ENCODE results near the gene PDZD8. TPM values are rescaled to one million over a fixed set of nuclear protein-coding genes. Genes with fewer than 3 reads are reported as not detected.
"Not testable (repeated sequence)": the region's sequence is repeated elsewhere in the genome, so short reads cannot be mapped to it uniquely, and the experiment has no call there.

Gene PDZD8
- polyA plus RNA-seq, 1 donor: 10.7 TPM

DNA sequence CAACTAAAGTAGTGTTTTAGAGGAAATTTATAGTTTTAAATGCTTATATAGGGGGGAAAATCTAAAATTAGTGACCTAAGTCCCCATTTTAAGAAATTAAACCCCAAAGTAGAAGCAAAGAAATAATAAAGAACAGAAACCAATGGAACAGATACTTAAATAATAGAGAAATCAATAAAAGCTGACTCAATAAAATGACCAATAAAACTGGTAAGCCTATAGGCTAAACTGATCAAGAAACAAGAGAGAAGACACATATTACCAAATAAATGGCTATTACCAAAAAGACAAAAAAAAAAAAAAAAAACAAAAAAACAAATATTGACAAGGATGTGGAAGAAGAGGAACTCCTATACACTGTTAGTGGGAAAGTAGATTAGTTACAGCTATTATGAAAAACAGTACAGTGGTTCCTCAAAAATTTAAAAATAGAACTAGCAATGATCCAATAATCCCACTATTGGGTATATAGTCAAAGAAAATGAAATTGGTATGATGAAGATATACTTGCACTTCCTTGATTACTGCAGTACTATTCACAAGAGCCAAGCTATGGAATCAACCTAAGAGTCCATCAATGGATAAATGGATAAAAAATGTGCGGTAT is 81.1 kb downstream of the PDZD8 start:
- no peak for DNase-seq (ENCODE audit: low read depth)

DNA sequence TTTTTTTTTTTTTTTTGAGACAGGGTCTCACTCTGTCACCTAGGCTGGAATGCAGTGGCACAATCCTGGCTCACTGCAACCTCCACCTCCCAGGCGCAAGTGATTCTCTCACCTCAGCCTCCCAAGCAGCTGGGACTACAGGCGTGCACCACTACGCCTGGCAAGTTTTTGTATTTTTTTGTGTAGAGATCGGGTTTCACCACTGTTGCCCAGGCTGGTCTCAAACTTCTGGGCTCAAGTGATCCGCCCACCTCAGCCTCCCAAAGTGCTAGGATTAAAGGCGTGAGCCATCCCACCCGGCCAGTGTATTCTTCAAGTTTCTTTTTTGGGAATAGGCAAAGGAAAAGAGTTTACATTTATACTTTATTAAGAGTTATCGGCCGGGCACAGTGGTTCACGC is 84.4 kb downstream of the PDZD8 start:
- DNase-seq (ENCODE audit: low read depth): not testable (repeated sequence)

DNA sequence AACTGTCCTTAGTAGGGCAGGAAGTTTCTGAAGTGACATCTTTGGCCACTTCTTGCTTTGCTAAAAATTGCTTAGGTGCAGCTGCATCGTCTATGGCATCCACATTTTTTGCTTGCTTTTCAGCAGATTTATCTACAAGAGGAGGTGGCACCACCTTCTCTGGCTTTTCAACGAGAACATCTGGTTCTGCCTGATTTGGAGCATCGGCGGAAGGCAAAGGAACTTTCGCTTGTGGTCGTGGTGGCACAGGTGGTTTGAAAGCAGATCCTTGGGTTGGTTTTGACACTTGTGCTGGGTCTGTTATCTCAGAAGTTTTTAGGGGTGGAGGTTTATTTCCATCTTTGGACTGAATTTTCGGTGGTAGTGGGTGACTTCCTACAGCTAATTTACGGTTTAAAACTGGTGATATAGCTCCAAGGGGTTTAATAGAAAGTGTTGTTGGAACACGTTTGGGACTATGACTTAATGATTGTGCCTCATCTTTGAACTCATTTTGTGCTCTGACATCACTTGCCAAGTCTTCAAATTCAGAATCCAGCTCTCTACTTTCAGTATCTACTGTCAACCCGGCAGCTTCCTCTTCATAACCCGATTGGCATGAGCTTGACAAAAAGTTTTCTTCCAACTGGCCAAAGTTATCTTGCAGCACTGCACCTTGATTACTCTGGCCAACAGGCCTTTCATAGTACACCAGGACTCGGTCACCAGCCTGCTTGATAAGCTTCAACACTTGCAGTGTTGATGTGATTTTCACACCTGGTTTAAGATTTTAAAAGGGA is 90.3 kb downstream of the PDZD8 start:
- no peak for DNase-seq (ENCODE audit: low read depth)

DNA sequence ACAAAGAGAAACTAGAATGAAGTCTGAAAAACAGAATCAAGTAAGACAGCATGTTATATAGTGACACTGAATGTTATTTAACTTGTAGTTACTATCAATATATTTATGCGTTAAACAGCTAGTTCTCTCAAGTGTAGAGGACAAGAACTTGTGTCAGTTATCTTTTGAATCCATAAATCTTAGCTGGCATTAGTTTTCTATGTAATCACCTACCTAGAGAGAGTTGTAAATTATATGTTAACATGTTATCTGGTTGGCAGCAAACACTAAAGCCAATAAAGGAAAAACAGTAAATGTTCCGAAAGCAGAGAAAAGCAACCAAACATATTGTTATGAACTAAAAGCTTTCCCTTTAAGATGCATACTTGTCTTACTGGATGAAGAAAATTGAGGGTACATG is 97.6 kb downstream of the PDZD8 start:
- DNase-seq (ENCODE audit: low read depth): no peak

DNA sequence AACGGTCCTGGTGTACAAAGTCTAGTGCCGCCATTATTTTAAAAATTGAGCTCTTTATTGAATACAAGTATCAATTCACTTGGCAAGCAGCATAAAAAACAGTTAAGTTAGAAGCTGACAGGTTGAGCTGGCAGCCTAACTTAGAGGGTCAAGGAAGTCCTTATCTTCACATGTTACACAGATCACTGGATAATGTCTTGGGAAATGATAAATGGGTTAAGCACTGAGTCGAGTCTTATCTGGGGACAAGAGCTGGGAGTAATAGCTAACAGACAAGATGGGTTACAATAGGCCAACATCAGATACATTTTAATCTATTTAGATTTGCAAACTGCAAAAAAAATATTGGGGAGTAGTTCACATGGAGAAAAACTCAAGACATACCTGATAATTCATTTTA is 100.1 kb downstream of the PDZD8 start:
- DNase-seq (ENCODE audit: low read depth): no peak

DNA sequence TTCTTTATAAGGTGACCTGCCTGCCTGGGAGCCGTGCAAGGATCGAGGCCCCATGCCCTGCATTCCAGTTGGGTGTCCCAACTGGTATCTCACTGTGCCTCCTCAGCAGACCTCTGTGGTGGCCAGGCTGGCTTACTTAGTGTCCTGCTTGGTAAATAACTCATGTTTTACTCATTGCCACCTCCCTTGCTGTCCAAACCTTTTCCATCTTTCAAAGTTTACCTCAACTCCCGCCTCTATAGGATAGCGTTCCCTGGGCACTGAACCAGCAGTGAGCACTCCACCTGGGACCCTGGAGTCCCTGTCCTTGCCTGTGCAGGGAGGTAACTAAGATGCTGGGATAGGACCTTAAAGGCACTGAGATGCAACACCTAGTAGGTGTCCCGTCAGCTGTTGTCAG is 100.7 kb downstream of the PDZD8 start:
- DNase-seq (ENCODE audit: low read depth): no peak

DNA sequence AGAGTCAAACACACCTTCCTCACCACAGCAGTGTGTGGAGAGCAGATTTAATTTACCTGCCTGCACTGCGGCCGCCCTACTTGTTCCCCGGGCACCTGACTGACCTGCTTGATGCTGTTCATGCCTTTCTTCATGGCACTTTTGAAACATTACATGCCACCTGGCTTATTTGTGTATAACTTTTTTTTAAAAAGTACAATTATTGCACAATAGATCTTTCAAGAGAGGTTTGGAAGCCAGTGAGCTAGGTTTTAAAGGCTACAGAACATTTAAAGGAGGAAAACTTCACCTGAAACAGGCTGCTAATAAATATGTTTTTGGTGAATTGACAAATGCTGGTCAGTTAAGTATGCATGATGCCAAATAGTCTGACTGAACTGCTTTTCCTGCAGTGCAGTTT is 101.3 kb downstream of the PDZD8 start:
- no peak for DNase-seq (ENCODE audit: low read depth)

DNA sequence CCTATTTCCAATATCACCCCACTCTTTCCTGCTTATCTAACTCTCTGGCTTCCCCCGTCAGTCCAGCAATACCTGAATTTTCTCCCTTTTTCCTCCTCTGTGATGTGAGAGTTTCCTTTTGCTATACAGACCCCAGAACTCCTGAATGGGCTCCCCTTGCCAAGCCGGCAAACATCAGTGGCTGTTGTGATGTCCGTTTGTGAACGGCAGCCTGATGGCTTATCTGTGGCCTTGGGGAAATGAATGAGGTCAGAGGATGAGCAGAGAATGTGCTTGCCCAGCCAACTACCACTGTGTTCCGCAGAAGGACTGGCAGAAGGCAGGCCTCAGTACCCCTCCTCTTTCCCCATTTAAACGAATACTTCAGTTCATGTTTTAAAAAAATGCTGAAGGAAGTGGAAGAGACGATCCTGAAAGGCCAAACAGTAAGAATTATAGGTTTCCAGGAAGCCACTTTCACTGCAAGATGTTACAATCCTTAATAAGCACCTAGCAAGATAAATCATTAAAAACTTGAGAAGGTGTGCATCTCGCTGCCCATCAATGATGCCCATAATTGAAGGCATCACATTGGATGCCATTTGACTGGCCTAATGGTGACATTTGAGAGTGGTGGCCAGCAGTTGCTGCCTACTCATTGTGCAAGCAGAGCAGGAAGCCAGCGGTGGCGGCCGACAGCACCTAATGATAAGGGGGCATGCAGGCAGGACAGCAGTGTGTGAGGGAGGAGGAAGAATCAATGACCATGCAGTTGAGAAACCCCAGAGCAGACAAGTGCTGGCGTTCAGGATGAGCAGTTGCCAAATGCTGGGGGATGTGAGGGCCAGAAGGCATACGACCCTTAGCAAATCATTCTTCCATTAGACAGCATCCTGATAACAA is 102.8 kb downstream of the PDZD8 start:
- DNase-seq (ENCODE audit: low read depth): no peak

DNA sequence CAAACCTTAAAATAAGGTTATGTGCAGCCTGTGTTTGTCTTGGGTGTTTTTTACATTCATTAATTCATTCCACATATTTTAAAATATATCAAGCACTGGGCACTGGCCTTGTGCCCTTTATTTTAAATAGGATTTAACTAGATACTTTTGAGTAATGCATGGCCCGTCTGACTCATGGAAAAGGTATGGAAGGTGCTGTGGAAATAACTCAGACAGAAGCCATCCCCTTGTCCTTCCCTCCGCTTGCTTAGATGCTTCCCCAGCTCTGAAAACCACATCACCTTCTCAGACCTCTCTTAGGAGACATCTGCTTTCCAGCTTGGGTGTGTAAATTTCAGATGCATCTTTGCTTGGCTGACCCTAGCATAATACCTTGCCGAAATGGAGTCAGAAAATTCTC is 103.8 kb downstream of the PDZD8 start:
- no peak for DNase-seq (ENCODE audit: low read depth)

DNA sequence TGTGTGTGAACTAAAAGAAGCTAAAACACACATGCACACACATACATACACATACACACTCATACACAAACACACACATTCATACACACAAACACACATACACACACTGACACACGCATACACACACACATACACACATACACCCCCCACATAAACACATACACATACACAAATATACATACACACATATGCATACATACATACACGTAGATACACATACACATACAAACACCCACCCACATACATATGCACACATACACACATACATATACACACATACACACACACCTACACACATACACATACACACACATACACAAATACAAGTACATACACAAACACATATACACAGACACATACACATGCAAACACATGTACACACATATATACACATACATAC is 106.3 kb downstream of the PDZD8 start:
- DNase-seq (ENCODE audit: low read depth): no peak

DNA sequence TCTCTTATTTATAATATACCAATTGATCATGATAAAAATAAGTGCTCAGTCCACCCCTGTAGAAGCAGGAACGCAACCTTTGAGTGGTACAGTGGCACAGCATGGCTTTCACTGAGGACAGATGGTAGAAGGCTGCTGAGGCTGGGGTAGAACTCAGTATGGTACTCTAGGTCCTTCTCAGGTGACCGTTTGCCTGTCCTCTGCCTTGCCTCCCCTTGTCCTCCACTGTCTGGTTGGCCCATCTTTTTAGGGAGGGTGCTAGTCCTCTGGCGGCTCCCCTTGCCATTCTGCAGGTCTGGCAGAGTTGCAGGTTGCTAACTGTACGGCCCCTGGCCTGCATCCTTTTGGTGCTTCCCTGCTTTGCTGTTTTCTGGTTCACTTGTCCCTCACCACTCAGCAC is 107.0 kb downstream of the PDZD8 start:
- no peak for DNase-seq (ENCODE audit: low read depth)

DNA sequence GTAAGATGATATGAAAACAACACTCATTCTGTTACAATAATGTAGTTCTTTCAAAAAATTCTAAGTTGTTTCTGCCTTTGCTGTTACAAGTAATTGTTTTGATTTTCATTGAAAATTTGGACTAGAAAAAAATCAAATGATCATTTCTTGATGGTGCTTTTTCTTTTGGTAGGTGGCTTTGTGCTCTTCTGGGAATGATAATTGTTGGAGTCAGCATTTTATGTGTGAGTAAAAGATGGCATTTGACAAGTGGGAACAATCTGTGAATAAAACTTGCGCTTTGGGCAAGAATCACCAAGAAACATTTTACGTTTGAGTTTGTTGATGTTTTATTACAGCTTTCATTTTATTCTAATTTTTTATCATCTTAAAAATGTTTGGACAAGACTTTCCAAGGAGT is 108.4 kb downstream of the PDZD8 start:
- DNase-seq (ENCODE audit: low read depth): no peak

DNA sequence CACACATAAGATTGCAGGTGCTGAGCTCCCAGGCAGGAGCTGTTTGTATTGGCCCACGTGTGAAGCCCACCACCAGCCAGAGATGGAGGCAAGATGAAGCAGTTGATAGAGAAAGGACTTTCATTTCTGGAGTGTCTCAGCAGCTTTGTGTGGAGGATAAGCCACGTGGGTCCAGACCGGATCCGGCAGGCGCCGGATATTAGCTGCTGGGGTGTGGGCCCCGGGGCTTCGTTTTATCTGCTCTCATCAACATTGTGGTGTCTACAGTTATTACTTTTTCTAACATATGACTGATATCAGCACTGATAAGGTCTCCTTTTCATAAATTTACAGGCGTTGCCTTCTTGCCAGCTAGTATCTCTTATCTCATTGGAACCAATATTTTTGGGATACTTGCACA is 108.8 kb downstream of the PDZD8 start:
- DNase-seq (ENCODE audit: low read depth): no peak

DNA sequence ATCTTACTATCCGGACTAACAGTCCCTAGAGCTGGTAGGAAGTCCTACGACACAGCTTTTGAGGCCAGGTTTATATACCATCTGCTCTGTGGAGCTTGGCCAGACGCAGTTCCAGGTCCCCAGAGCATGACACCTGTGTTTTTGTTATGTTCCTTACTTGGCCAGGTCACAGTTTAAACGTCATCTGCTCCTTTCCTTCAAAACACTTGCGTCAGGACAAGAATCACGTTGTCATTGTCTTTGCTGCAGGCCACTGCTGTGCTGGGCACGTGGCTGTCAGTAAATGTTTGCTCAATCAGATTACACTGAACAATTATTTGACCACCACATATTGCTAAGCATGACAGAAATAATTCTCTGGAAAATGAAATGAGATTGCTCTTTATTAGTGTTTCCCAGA is 110.5 kb downstream of the PDZD8 start:
- no peak for DNase-seq (ENCODE audit: low read depth)

DNA sequence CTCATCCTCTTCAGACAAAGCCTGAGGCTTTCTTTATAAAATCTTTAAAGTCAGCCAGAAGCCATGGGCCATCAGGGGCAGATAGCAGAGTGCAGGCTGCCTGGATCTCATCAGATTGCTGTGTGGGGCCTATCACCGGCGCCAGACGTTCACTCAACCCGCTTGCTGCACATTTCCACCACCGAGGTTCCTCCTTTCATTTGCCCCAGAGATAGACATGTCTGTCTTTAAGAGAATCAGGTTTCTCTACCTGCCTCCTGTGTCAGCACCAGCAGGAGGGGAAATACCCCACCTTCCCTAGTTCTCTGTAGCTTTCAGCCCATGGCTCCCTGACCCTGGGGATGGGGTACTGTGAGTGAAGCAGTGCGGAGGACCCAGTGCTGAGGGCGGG is 112.3 kb downstream of the PDZD8 start:
- no peak for DNase-seq (ENCODE audit: low read depth)

DNA sequence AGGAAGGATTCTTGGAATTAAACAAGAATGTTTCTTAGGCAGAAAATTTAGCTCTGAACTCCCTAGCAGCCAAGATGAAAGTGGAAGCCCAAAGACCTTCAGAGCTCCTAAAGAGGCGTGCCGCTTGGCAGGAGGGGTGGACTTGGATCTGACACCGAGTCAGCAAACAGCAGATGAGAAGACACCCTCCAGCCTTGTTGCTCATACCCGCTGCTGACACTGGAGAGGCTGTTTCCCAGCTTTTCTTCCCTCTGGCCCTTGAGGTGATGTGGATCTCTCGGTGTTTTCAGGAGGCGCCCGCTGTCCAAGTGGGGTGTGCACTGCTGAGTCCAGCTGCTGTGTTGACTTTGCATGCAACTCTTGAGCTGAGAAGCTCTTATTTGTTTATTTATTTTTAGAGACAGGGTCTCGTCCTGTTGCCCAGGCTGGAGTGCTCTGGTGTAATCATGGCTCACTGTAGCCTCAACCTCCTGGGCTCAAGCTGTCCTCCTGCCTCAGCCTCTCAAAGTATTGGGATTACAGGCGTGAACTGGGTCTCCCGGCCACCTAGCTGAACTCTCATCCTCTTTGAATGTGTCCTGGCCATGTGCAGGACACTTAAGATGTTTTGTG is 112.8 kb downstream of the PDZD8 start:
- DNase-seq (ENCODE audit: low read depth): no peak

DNA sequence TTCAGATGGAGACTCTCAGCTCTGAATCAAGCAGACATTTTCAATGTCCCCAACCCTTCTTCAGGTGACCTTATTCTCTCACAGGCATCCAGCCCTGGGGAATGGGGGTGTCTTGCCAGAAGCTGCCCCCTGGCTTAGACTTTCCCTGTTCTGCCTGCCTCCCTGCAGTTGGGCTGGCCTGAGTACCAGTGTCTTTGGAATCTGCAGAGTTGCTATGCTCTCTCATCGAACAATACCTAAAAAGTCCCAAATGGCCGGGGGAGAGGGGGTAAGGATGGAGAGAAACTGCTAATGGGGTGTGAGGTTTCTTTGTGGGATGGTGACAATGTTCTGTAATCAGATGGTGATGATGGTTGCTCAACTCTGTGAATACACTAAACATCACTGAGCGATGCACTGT is 113.7 kb downstream of the PDZD8 start:
- DNase-seq (ENCODE audit: low read depth): no peak

DNA sequence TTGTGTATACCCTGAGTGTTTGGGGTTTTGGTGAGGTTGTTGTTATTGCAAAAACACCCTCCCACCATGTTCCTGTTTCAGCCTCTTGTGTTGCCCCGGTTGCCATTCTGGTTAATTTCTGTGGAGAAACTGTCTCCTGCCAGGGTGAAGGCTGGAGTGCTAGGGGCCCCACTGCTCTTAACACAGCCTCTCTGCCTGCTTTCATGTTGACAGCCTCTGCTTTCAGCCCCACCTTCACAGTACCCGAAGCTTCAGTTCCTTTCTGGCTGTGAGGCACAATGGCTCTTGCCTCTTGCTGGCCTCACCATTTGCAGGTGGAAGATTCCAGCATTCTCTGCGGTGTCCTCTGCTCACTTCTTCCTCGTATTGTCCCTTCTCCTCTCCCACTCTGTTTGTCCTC is 115.2 kb downstream of the PDZD8 start:
- DNase-seq (ENCODE audit: low read depth): no peak

DNA sequence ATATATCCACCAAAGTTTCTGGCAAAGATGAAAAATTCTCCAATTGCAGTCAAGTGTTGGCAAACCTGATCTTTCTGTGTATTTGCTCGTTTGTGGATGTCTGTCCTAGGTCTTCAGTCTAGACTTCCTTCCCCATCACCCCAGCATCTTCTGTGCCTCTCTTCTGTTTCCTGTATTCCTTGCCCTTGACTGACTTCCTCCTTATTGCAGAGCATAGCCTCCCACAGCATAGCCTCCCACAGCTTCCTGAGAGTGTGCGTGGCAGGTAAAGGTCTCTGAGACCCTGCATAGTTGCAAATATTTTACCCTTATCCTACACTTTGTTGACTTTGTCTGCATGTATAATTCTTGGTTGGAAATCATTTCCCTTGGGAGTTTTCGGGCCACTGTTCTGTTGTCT is 116.0 kb downstream of the PDZD8 start:
- DNase-seq (ENCODE audit: low read depth): no peak

DNA sequence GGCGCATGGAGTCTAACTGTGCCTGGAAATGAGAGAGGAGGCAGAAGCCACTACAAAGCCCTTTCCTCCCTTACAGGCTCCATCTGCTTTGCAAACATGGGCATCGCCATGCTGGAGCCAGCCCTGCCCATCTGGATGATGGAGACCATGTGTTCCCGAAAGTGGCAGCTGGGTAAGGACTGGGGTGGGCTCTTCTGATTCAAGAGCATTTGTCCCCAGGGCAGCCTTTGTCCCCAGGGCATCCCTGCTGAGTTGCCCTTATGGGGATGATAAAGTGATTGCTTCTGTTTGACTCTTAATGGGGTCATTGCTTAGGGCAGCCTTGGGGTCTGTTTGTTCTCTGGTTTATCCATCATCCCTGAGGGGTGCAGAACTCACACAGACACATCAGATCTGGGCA is 117.5 kb downstream of the PDZD8 start:
- no peak for DNase-seq (ENCODE audit: low read depth)

DNA sequence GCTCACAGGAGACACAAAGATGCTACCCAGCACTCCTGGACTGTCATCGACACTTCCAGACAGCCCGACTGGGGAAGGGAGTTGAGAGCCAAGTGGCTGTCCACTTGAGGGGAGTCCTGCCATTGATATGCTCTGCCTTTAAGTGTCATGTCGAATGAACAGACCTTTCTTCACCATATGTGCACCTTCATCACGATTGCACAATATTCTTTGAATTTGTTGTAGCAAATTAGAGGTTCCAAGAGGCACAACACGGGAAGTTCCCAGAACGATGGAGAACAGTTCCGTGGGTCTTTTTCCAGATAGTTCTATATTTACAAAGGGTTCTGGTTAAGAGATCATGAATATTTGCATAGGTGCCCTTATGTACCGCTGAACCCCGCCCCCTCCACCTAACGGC is 118.3 kb downstream of the PDZD8 start:
- no peak for DNase-seq (ENCODE audit: low read depth)

DNA sequence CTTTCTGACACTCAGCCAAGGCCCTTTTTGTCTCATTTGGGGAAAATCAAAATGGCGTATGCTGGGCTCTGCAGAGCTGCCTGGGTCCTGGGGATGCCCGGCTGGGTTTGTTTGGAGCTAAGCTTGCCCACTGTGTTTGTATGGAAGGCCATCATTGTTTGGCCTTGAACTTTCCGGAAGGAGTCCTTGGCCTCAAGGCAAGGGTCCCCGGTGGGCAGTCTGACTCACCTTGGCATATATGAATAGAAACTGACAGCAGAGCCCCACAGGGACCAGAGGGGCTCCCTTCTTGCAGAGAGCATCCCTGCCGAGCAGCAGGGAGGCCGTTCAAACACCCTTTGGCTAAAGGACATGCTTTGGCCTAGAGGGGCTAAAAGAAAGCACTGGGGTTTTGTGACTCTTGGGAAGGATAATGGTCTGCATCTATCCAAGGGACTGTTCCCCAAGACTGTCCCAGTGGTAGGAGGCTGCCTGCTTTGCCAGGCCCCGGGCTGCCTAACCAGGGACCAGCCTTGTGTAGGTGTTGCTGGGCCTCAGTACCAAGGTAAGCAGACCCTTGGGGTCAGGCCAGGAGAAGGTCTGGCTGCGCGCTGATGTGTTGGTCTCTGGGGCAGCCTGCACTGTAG is 119.3 kb downstream of the PDZD8 start:
- DNase-seq (ENCODE audit: low read depth): no peak
